Inferior parietal cortex (tissue), 1 donor: ENCODE data around the gene PSMG1.
"Not testable (repeated sequence)": the region's sequence is repeated elsewhere in the genome, so short reads cannot be mapped to it uniquely, and the experiment has no call there.

Experiments used
- DNase-seq: peaks from one replicate; pipeline ENCODE4 v3.0.0-alpha.2; 2016; ENCODE audit errors: extremely low spot score

The PSMG1 gene

GRCh38 chr21:39188521-39189139 lies 5.4 kb upstream of the PSMG1 start:
- no peak for DNase-seq

GRCh38 chr21:39187141-39187540 lies 3.9 kb upstream of the PSMG1 start:
- no peak for DNase-seq

- no peak for DNase-seq
Measured at GRCh38 chr21:39186676-39187075, 3.4 kb upstream of the PSMG1 start.

- no peak for DNase-seq
Measured at GRCh38 chr21:39185157-39185556, 1.9 kb upstream of the PSMG1 start.

GRCh38 chr21:39184050-39184980 lies 1.1 kb upstream of the PSMG1 start:
- DNase-seq: peak; percentile 45

GRCh38 chr21:39182484-39183271 lies 573 bp downstream of the PSMG1 start:
- DNase-seq: no peak

- DNase-seq: no peak
Measured at GRCh38 chr21:39182016-39182415, 1.2 kb downstream of the PSMG1 start.

GRCh38 chr21:39181205-39181818 lies 1.9 kb downstream of the PSMG1 start:
- no peak for DNase-seq

GRCh38 chr21:39180429-39181019 lies 2.7 kb downstream of the PSMG1 start:
- DNase-seq: no peak

GRCh38 chr21:39178421-39178820 lies 4.8 kb downstream of the PSMG1 start:
- no peak for DNase-seq

GRCh38 chr21:39176271-39176709 lies 7.0 kb downstream of the PSMG1 start:
- DNase-seq: no peak

GRCh38 chr21:39175665-39176064 lies 7.6 kb downstream of the PSMG1 start:
- DNase-seq: no peak

GRCh38 chr21:39175154-39175553 lies 8.1 kb downstream of the PSMG1 start:
- no peak for DNase-seq

GRCh38 chr21:39173716-39174680 lies 9.3 kb downstream of the PSMG1 start:
- DNase-seq: no peak

GRCh38 chr21:39169906-39170305 lies 13.3 kb downstream of the PSMG1 start:
- no peak for DNase-seq

- no peak for DNase-seq
Measured at GRCh38 chr21:39168800-39169199, 14.5 kb downstream of the PSMG1 start.

GRCh38 chr21:39164523-39164922 lies 18.7 kb downstream of the PSMG1 start:
- DNase-seq: no peak

GRCh38 chr21:39161064-39161463 lies 22.2 kb downstream of the PSMG1 start:
- no peak for DNase-seq

GRCh38 chr21:39159342-39160063 lies 23.7 kb downstream of the PSMG1 start:
- no peak for DNase-seq

GRCh38 chr21:39157241-39157640 lies 26.0 kb downstream of the PSMG1 start:
- DNase-seq: not testable (repeated sequence)
